Measurements from ENCODE around the gene RETN.
A peak's percentile ranks its signal among the peaks of the same experiment; 100 is the strongest.

Gene RETN

DNA sequence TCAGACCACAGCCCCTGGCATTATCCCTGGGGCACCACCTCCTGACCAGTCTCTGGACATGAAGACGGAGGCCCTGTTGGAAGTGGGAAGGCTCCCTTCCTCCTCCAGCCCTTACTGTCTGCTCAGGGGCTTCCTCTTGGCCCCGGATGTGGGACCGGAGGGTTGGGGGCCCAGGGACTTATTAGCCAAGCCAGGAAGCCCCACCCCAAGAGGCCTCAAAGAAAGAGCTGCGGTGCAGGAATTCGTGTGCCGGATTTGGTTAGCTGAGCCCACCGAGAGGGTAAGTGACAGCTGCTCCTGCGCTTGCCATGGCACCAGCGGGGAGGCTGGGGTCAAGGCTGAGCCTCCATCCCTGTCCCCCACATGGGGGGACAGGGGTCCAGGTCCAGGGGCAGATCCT is at the start of gene RETN:
Gene RETN (plus strand): TSS at position 208 of the 400 bp plus-strand sequence. CDS start 278 bp downstream, outside the sequence.
- Histone ChIP-seq H3K4me1 (ENCODE audit: control insufficient read depth, insufficient read depth, low read length) (no peaks in the 10 kb centered on the region), H3K9ac (ENCODE audit: low read length) (no peak within 1 kb of the TSS), H3K27ac (ENCODE audit: low read depth, low read length) (no peak within 1 kb of the TSS), H3K36me3 (ENCODE audit: control insufficient read depth, insufficient read depth, low read length) (no peaks in the 10 kb centered on the region), H3K4me3 (ENCODE audit: low read length) (no peak within 1 kb of the TSS), H3K27me3 (ENCODE audit: control insufficient read depth, insufficient read depth, low read length) (peaks cover 4% of the 10 kb centered on the region)

DNA sequence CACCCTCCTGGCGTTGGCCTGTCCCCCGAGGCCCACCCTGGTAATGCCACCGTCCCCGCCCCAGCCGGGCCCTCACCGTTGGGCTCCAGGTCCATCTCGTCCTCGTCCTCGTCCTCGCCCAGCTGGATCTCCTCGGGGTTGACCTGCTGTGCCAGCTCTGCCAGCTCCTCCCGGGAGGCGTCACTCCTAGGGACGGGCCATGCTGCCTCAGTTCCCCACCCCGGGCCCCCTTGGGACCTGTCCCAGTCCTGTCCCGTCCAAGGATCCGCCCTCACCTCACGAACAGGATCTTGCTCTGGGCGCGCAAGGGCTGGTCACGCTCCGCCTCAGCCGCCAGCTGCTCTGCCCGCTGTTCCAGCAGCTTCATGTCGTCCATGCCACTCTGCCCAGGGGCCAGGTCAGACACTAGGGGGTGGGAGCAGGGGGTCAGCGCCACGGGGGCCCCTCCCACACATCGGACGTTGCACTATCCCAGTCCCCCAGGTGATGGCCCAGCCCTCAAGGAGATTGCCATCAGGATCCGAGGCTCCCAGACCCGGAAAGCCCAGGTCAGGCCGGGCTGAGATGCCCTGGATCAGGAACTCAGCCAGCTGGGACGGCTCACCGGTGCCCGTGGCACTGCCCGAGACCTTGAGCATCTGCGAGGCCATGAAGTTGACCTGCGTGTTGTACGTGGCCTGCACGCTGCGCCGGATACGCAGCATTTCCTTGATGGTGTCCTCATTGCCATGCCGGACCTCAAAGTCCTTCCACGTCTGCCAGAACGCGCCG is 49.0 kb upstream of the RETN start:
- H3K36me3 ChIP-seq (ENCODE audit: control insufficient read depth, insufficient read depth, low read length): peaks cover 37% of the 10 kb centered on the region
- no peak overlapping the region for H3K9ac ChIP-seq (ENCODE audit: low read length)
- no peaks in the 10 kb centered on the region for H3K4me1 ChIP-seq (ENCODE audit: control insufficient read depth, insufficient read depth, low read length)
- H3K4me3 ChIP-seq (ENCODE audit: low read length): no peak overlapping the region
- H3K27ac ChIP-seq (ENCODE audit: low read depth, low read length): no peak overlapping the region
- H3K27me3 ChIP-seq (ENCODE audit: control insufficient read depth, insufficient read depth, low read length): no peaks in the 10 kb centered on the region

DNA sequence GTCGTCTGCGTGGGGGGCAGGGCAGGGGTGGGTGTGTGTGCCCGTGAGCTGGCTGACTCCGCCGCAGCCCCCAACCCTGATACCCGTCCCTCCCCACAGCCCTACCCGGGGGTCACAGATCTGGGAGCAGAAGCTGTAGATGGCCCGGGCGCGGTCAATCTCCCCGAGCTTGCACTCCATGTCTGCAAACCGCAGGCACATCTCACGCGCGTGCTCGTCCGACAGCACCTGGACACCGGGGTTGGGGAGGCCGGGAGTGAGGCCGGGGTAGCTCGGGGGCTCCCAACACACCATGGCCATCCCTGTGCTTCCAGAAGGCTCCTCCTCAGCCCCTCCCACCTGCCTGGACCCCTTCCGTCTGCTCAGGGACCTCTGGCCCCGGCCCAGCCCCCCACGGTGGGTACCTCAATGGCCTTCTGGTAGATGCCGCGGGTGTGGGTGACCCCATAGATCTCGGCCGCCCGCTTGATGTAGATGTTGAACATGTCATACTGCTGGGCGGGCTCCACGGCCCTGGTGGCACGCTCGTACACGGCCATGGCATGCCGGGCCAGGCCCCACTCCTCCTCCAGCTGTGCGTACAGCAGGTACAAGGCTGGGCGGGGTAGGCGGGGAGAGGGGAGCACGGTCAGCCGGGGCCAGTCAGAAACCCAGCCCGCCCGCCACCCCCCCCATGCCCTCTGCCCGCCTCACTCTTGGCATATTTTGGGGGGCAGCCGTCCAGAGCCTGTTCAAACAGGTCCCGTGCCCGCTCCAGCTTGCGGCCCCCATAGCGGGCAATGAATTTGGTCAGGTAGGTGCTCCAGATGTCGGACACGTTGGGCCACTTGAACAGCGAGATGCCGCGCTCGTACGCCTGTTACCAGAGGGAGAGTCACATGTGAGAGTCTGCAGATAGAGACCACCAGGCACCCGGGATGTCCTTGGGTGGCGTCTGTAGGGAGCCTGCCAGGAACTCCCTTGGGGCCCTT is 48.1 kb upstream of the RETN start:
- Histone ChIP-seq H3K27me3 (ENCODE audit: control insufficient read depth, insufficient read depth, low read length) (no peaks in the 10 kb centered on the region), H3K36me3 (ENCODE audit: control insufficient read depth, insufficient read depth, low read length) (peaks cover 37% of the 10 kb centered on the region), H3K4me1 (ENCODE audit: control insufficient read depth, insufficient read depth, low read length) (no peaks in the 10 kb centered on the region), H3K4me3 (ENCODE audit: low read length) (no peak overlapping the region), H3K9ac (ENCODE audit: low read length) (no peak overlapping the region), H3K27ac (ENCODE audit: low read depth, low read length) (no peak overlapping the region)

GRCh38 chr19:7622933-7623685 is 45.7 kb upstream of the RETN start:
- peaks cover 42% of the 10 kb centered on the region for H3K36me3 ChIP-seq (ENCODE audit: control insufficient read depth, insufficient read depth, low read length)
- no peak overlapping the region for H3K27ac ChIP-seq (ENCODE audit: low read depth, low read length)

GRCh38 chr19:7623725-7624603 is 44.9 kb upstream of the RETN start:
- H3K27ac ChIP-seq (ENCODE audit: low read depth, low read length): no peak overlapping the region
- peaks cover 42% of the 10 kb centered on the region for H3K36me3 ChIP-seq (ENCODE audit: control insufficient read depth, insufficient read depth, low read length)
- H3K4me1 ChIP-seq (ENCODE audit: control insufficient read depth, insufficient read depth, low read length): peaks cover 10% of the 10 kb centered on the region
- H3K27me3 ChIP-seq (ENCODE audit: control insufficient read depth, insufficient read depth, low read length): no peaks in the 10 kb centered on the region
- no peak overlapping the region for H3K4me3 ChIP-seq (ENCODE audit: low read length)
- no peak overlapping the region for H3K9ac ChIP-seq (ENCODE audit: low read length)

More at GRCh38 chr19:7622933-7623685, 45.7 kb upstream of the RETN start:
- Histone ChIP-seq H3K4me1 (ENCODE audit: control insufficient read depth, insufficient read depth, low read length) (peaks cover 3% of the 10 kb centered on the region), H3K27me3 (ENCODE audit: control insufficient read depth, insufficient read depth, low read length) (no peaks in the 10 kb centered on the region), H3K4me3 (ENCODE audit: low read length) (no peak overlapping the region), H3K9ac (ENCODE audit: low read length) (no peak overlapping the region)

GRCh38 chr19:7624810-7625209 is 44.0 kb upstream of the RETN start:
- Histone ChIP-seq H3K27me3 (ENCODE audit: control insufficient read depth, insufficient read depth, low read length) (no peaks in the 10 kb centered on the region), H3K36me3 (ENCODE audit: control insufficient read depth, insufficient read depth, low read length) (peaks cover 42% of the 10 kb centered on the region), H3K4me1 (ENCODE audit: control insufficient read depth, insufficient read depth, low read length) (peaks cover 10% of the 10 kb centered on the region), H3K9ac (ENCODE audit: low read length) (no peak overlapping the region), H3K27ac (ENCODE audit: low read depth, low read length) (no peak overlapping the region), H3K4me3 (ENCODE audit: low read length) (no peak overlapping the region)

GRCh38 chr19:7625763-7626372 is 43.0 kb upstream of the RETN start:
- Histone ChIP-seq H3K27ac (ENCODE audit: low read depth, low read length) (no peak overlapping the region), H3K4me3 (ENCODE audit: low read length) (no peak overlapping the region), H3K36me3 (ENCODE audit: control insufficient read depth, insufficient read depth, low read length) (peaks cover 34% of the 10 kb centered on the region), H3K27me3 (ENCODE audit: control insufficient read depth, insufficient read depth, low read length) (no peaks in the 10 kb centered on the region), H3K9ac (ENCODE audit: low read length) (no peak overlapping the region), H3K4me1 (ENCODE audit: control insufficient read depth, insufficient read depth, low read length) (peaks cover 10% of the 10 kb centered on the region)

GRCh38 chr19:7627166-7627565 is 41.7 kb upstream of the RETN start:
- no peak overlapping the region for H3K4me3 ChIP-seq (ENCODE audit: low read length)
- H3K27ac ChIP-seq (ENCODE audit: low read depth, low read length): no peak overlapping the region
- H3K4me1 ChIP-seq (ENCODE audit: control insufficient read depth, insufficient read depth, low read length): peaks cover 10% of the 10 kb centered on the region
- no peaks in the 10 kb centered on the region for H3K27me3 ChIP-seq (ENCODE audit: control insufficient read depth, insufficient read depth, low read length)
- H3K9ac ChIP-seq (ENCODE audit: low read length): no peak overlapping the region
- H3K36me3 ChIP-seq (ENCODE audit: control insufficient read depth, insufficient read depth, low read length): peaks cover 23% of the 10 kb centered on the region

- Histone ChIP-seq H3K27me3 (ENCODE audit: control insufficient read depth, insufficient read depth, low read length) (no peaks in the 10 kb centered on the region), H3K4me3 (ENCODE audit: low read length) (peak overlapping the region; percentile 95), H3K4me1 (ENCODE audit: control insufficient read depth, insufficient read depth, low read length) (peaks cover 10% of the 10 kb centered on the region), H3K27ac (ENCODE audit: low read depth, low read length) (peak overlapping the region; percentile 79), H3K9ac (ENCODE audit: low read length) (peak overlapping the region; percentile 84), H3K36me3 (ENCODE audit: control insufficient read depth, insufficient read depth, low read length) (peaks cover 9% of the 10 kb centered on the region)
Observed at GRCh38 chr19:7628589-7629311, 40.1 kb upstream of the RETN start.

- Histone ChIP-seq H3K4me1 (ENCODE audit: control insufficient read depth, insufficient read depth, low read length) (peaks cover 10% of the 10 kb centered on the region), H3K36me3 (ENCODE audit: control insufficient read depth, insufficient read depth, low read length) (peaks cover 7% of the 10 kb centered on the region), H3K9ac (ENCODE audit: low read length) (peak within 1 kb of the TSS; percentile 84), H3K4me3 (ENCODE audit: low read length) (peak within 1 kb of the TSS; percentile 95), H3K27me3 (ENCODE audit: control insufficient read depth, insufficient read depth, low read length) (no peaks in the 10 kb centered on the region), H3K27ac (ENCODE audit: low read depth, low read length) (peak within 1 kb of the TSS; percentile 79)
Observed at GRCh38 chr19:7629347-7630054, 39.3 kb upstream of the RETN start, which contains the start of the genes PET100 and XAB2. Gene PET100 (plus strand): TSS chr19:7629793. CDS start chr19:7629834, 41 bp downstream. Gene XAB2 (minus strand): TSS chr19:7629545. CDS start chr19:7629527, 18 bp downstream.

Data from rectal smooth muscle tissue (tissue), 1 donor.